Measurements from ENCODE around the gene PLEKHH3.

Gene PLEKHH3

DNA sequence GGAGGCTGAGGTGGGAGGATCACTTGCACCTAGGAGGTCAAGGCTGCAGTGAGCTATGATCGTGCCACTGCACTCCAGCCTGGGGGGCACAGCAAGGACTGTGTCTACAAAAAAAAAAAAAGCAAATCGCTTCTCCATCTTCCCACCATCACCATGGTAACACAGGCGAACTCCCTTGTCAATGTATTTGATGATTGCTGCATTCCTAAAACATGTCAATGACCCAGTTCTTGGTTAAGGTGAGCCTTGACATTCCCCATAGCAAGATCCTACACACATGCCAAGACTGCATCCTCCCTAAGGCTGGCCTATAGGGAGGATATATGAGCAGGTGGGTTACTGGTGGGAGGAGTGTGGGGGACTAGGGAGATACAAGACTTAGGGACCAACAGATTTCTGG lies 17.7 kb upstream of the PLEKHH3 start:
- TF ChIP-seq, protein P1, sequence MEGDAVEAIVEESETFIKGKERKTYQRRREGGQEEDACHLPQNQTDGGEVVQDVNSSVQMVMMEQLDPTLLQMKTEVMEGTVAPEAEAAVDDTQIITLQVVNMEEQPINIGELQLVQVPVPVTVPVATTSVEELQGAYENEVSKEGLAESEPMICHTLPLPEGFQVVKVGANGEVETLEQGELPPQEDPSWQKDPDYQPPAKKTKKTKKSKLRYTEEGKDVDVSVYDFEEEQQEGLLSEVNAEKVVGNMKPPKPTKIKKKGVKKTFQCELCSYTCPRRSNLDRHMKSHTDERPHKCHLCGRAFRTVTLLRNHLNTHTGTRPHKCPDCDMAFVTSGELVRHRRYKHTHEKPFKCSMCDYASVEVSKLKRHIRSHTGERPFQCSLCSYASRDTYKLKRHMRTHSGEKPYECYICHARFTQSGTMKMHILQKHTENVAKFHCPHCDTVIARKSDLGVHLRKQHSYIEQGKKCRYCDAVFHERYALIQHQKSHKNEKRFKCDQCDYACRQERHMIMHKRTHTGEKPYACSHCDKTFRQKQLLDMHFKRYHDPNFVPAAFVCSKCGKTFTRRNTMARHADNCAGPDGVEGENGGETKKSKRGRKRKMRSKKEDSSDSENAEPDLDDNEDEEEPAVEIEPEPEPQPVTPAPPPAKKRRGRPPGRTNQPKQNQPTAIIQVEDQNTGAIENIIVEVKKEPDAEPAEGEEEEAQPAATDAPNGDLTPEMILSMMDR (IDR thresholded peaks at IDR 0.05), result no peak
- no peak for DNase-seq
- Histone ChIP-seq H3K4me1 (peaks cover 0 to 6% (median 2%) of the 10 kb centered on the region in 4 donors), H3K27ac (no peak overlapping the region), H3K36me3 (peaks cover 27 to 99% (median 38%) of the 10 kb centered on the region in 3 donors), H3K4me3 (no peak overlapping the region), H3K27me3 (no peaks in the 10 kb centered on the region), H3K9me3 (no peaks in the 10 kb centered on the region)
- intact Hi-C loops (cut with DNase I; ENCODE audit: low total_unique reads), result no loop called here

DNA sequence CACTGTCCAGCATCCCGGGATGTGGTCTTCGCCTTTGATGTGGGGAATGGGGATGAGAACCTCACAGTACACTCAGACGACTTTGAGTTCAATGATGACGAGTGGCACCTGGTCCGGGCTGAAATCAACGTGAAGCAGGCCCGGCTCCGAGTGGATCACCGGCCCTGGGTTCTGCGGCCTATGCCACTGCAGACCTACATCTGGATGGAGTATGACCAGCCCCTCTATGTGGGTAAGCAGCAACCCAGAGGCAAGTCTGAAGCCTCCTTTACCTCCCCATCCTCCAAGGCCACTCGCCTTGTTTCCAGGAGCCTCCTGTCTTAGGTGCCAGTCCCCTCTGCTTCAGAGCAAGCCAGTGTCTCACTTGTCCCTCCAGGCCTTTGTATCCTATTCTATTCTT lies 15.7 kb upstream of the PLEKHH3 start:
- H3K4me3 ChIP-seq, result no peak overlapping the region
- H3K27me3 ChIP-seq, result no peaks in the 10 kb centered on the region
- H3K9me3 ChIP-seq, result no peaks in the 10 kb centered on the region
- no peaks in the 10 kb centered on the region for H3K4me1 ChIP-seq
- intact Hi-C loops (cut with DNase I; ENCODE audit: low total_unique reads), result no loop called here
- peaks cover 27 to 84% (median 32%) of the 10 kb centered on the region in 3 donors for H3K36me3 ChIP-seq
- DNase-seq, result no peak
- H3K27ac ChIP-seq, result no peak overlapping the region
- TF ChIP-seq, protein P1 (IDR thresholded peaks at IDR 0.05), result no peak

DNA sequence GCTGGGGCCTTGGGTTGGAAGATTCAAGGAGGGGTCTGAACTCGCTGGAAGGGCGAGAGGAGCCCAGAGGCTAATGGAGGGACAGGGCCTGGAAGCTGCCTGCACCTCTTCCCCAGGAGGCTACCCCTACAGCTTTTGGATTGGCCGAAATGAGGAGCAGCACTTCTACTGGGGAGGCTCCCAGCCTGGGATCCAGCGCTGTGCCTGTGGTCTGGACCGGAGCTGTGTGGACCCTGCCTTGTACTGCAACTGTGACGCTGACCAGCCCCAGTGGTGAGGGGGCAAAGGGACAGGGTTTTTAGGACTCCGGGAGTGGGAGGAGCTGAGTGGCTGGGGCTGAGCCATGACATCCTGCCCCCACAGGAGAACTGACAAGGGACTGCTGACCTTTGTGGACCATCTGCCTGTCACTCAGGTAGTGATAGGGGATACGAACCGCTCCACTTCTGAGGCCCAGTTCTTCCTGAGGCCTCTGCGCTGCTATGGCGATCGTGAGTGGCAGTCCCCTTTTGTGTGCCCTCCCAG lies 14.3 kb upstream of the PLEKHH3 start:
- TF ChIP-seq, protein P1 (IDR thresholded peaks at IDR 0.05), result no peak
- Histone ChIP-seq H3K4me3 (no peak overlapping the region), H3K27ac (no peak overlapping the region), H3K36me3 (peaks cover 16 to 76% (median 25%) of the 10 kb centered on the region in 3 donors), H3K4me1 (no peaks in the 10 kb centered on the region), H3K9me3 (no peaks in the 10 kb centered on the region), H3K27me3 (no peaks in the 10 kb centered on the region)
- intact Hi-C loops (cut with DNase I; ENCODE audit: low total_unique reads), result no loop called here
- DNase-seq, result no peak

DNA sequence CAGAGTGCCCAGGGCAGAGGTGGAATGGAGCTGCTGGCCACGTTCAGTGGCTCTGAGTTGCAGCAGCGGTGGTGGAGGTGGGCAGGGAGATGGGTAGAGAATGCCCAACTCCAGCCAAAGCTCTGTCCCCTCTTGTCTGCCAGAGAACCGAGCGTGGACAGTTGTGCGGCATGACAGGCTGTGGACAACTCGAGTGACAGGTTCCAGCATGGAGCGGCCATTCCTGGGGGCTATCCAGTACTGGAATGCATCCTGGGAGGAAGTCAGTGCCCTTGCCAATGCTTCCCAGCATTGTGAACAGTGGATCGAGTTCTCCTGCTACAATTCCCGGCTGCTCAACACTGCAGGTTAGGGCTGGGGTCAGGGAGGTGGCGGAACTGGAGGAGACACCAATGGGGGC lies 13.8 kb upstream of the PLEKHH3 start:
- Histone ChIP-seq H3K4me1 (no peaks in the 10 kb centered on the region), H3K27ac (no peak overlapping the region), H3K9me3 (no peaks in the 10 kb centered on the region), H3K27me3 (no peaks in the 10 kb centered on the region), H3K36me3 (peaks cover 12 to 76% (median 20%) of the 10 kb centered on the region in 3 donors), H3K4me3 (no peak overlapping the region)
- intact Hi-C loops (cut with DNase I; ENCODE audit: low total_unique reads), result no loop called here
- DNase-seq, result no peak
- TF ChIP-seq, protein P1 (IDR thresholded peaks at IDR 0.05), result no peak

DNA sequence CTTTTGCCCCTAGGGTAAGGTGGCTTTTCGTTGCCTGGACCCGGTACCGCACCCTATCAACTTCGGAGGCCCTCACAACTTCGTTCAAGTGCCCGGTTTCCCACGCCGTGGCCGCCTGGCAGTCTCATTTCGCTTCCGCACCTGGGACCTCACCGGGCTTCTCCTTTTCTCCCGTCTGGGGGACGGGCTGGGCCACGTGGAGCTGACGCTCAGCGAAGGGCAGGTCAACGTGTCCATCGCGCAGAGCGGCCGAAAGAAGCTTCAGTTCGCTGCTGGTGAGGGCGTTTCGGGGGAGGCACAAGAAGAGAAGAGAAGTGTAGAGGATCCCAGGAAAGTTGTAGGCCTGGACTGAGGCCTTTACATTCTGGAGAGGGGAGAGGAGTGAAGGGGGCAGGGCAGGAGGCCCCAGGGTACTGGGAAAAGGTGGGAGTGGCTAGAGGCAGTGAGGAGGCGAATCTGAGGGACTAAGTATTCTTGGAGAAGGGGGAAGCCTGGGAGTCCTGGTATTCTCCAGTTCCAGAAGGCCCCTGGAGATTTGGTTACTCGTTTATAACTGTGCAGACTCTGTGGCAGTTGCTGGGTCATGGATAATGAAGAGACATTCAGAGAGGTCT lies 11.0 kb upstream of the PLEKHH3 start:
- Histone ChIP-seq H3K27me3 (no peaks in the 10 kb centered on the region), H3K4me1 (peaks cover 0 to 14% (median 12%) of the 10 kb centered on the region in 4 donors), H3K27ac (no peak overlapping the region), H3K36me3 (peaks cover 0 to 57% (median 6%) of the 10 kb centered on the region in 3 donors), H3K4me3 (no peak overlapping the region), H3K9me3 (no peaks in the 10 kb centered on the region)
- TF ChIP-seq, protein P1 (IDR thresholded peaks at IDR 0.05), result no peak
- intact Hi-C loops (cut with DNase I; ENCODE audit: low total_unique reads), result no loop called here
- DNase-seq, result no peak
